GM12878 (cell line): ENCODE data around the gene ADH1C. TPM values are rescaled to one million over a fixed set of nuclear protein-coding genes. Genes with fewer than 3 reads are reported as not detected.

Experiments used
- ATAC-seq: fragments of 200-7000 bp; cut with Tn5 transposase; 3 replicates; pipeline ENCODE4 v1.9.1; 2020; ENCODE audit warnings: mild to moderate bottlenecking, moderate library complexity
- BruUV-seq: library from RNA; stranded (reverse); fragments of 400-500 nt; replicated peaks from 2 replicates; lab custom pipeline; 2021; lab: Mats Ljungman, UMichigan
- CTCF ChIA-PET: fragments of 300-600 bp; sonication (Branson Sonifier 250); formaldehyde crosslinking; extraction: SDS; loops from one replicate; lab custom pipeline; 2021; ENCODE audit warnings: inconsistent platforms; lab: Yijun Ruan, JAX
- POLR2A ChIA-PET: fragments of 350-600 bp; formaldehyde crosslinking; extraction: SDS; loops from one replicate; lab custom pipeline; 2021; ENCODE audit warnings: inconsistent platforms; lab: Charles Lee
- RAD21 ChIA-PET: fragments of 300-600 bp; sonication (Branson Sonifier 250); formaldehyde crosslinking; loops from one replicate; lab custom pipeline; 2023; ENCODE audit warnings: antibody characterized with exemption; ENCODE audit not compliant: unreplicated experiment; lab: Charles Lee
- SMC1A ChIA-PET: fragments of 300-600 bp; sonication (Branson Sonifier 250); formaldehyde crosslinking; loops from one replicate; lab custom pipeline; 2023; ENCODE audit not compliant: unreplicated experiment, uncharacterized antibody; lab: Charles Lee
- DNase-seq: peaks from one replicate; pipeline ENCODE4 v3.0.0-alpha.2; 2011; ENCODE audit warnings: low read depth, low spot score
- FAIRE-seq: peaks from 3 replicates; lab custom pipeline; 2011; peaks lifted over from hg19 to GRCh38; lab: Jason Lieb, UNC
- H2AFZ ChIP-seq: 2 replicates; pipeline ENCODE4 v1.6.0; 2011; ENCODE audit warnings: low read depth, low read length, control low read depth; ENCODE audit not compliant: control insufficient read depth
- H3K27ac ChIP-seq: 2 replicates; pipeline ENCODE4 v1.5.1; 2011; ENCODE audit warnings: control low read depth; ENCODE audit not compliant: control insufficient read depth, insufficient read depth
- H3K27me3 ChIP-seq, 2 experiments: replicated peaks in 1 of 2; 2 replicates each; pipeline versions ENCODE4 v1.6.0 to v1.6.1; 2011; ENCODE audit warnings: low read length in 1 of 2; ENCODE audit not compliant: control insufficient read depth in 2 of 2, insufficient read depth in 2 of 2
- H3K36me3 ChIP-seq, 2 experiments: 2 replicates each; pipeline ENCODE4 v1.5.1; 2011; ENCODE audit warnings: low read length in 1 of 2; ENCODE audit not compliant: control insufficient read depth in 2 of 2, insufficient read depth in 2 of 2
- H3K4me1 ChIP-seq: 2 replicates; pipeline ENCODE4 v1.6.1; 2011; ENCODE audit warnings: mild to moderate bottlenecking, low read length, moderate library complexity, mixed read lengths; ENCODE audit not compliant: control insufficient read depth, insufficient read depth
- H3K4me2 ChIP-seq: 2 replicates; pipeline ENCODE4 v1.6.0; 2011; ENCODE audit warnings: control low read depth; ENCODE audit not compliant: control insufficient read depth, insufficient read depth
- H3K4me3 ChIP-seq: fragments of 200-600 bp; sonication (generic); 2 replicates; pipeline ENCODE4 v1.5.1; 2016
- H3K79me2 ChIP-seq: 2 replicates; pipeline ENCODE4 v1.6.0; 2011; ENCODE audit warnings: low read length; ENCODE audit not compliant: control insufficient read depth, insufficient read depth
- H3K9ac ChIP-seq: 2 replicates; pipeline ENCODE4 v1.8.0; 2011; ENCODE audit warnings: low read length, control low read depth, mixed read lengths; ENCODE audit not compliant: control insufficient read depth, insufficient read depth
- H3K9me3 ChIP-seq: replicated peaks from 3 replicates; pipeline ENCODE4 v1.5.1; 2011; ENCODE audit warnings: mild to moderate bottlenecking, low read length; ENCODE audit not compliant: control insufficient read depth, insufficient read depth
- H4K20me1 ChIP-seq: 2 replicates; pipeline ENCODE4 v1.6.0; 2011; ENCODE audit not compliant: control insufficient read depth, insufficient read depth
- CHD1 ChIP-seq: IDR thresholded peaks from 2 replicates; pipeline ENCODE4 v1.6.1; 2012; ENCODE audit warnings: low read depth, low read length, improper control_type of control experiment
- EZH2 ChIP-seq: IDR thresholded peaks from 2 replicates; pipeline ENCODE4 v1.6.1; 2012; ENCODE audit warnings: low read depth, mild to moderate bottlenecking, control low read depth, inconsistent platforms, low read length, borderline replicate concordance; ENCODE audit not compliant: control insufficient read depth
- JUNB ChIP-seq: IDR thresholded peaks from 2 replicates; pipeline ENCODE4 v1.6.1; 2016; ENCODE audit warnings: antibody characterized with exemption, mild to moderate bottlenecking
- NFYA ChIP-seq: IDR thresholded peaks from 2 replicates; pipeline ENCODE4 v1.6.1; 2011; ENCODE audit warnings: low read depth, mild to moderate bottlenecking, low read length, improper control_type of control experiment, borderline replicate concordance
- NR2C1 ChIP-seq: fragments of 450-650 bp; IDR thresholded peaks from 2 replicates; pipeline ENCODE4 v1.6.1; 2017; ENCODE audit warnings: antibody characterized with exemption, mild to moderate bottlenecking, moderate library complexity
- RFX5 ChIP-seq: IDR thresholded peaks from 2 replicates; pipeline ENCODE4 v1.6.1; 2011; ENCODE audit warnings: low read depth, low read length, improper control_type of control experiment
- WGBS: methylation state at CpG from one replicate; pipeline ENCODE4 v1.1.6; 2016; ENCODE audit warnings: low lambda C conversion rate; ENCODE audit not compliant: insufficient replicate concordance, insufficient coverage; ENCODE audit errors: missing lambda C conversion rate; 5-methylcytosine and 5-hydroxymethylcytosine counted together
- in situ Hi-C: fragments of 300-500 bp; cut with MboI; formaldehyde crosslinking; loops from 9 replicates; pipeline ENCODE4 v1.14.3; 2018; ENCODE audit warnings: mixed read lengths
- intact Hi-C: fragments of 100-400 bp; cut with micrococcal nuclease; formaldehyde crosslinking; loops from one replicate; pipeline ENCODE4 v1.14.2; 2022; ENCODE audit not compliant: unreplicated experiment
- polyA plus RNA-seq, 11 experiments: library from polyadenylated mRNA; depleted of rRNA in 4 of 11; unstranded in 6 of 11; stranded (reverse) in 5 of 11; fragments of >200 nt; fragmentation: Nextera tagmentation in 4 of 11; fragmentation: Illumina TruSeq in 1 of 11; extraction: Ambion mirVana in 4 of 11; extraction: Trizol in 1 of 11; gene quantifications; 1 replicate in 1 of 11; 2 replicates in 10 of 11; pipeline versions ENCODE4 v1.2.1 to v1.2.3, GENCODE V29; 2011 to 2016; ENCODE audit warnings: inconsistent platforms in 2 of 11, missing spikeins in 2 of 11, low read depth in 1 of 11
- total RNA-seq, 4 experiments: library from RNA; depleted of rRNA in 3 of 4; stranded (reverse); fragments of >200 nt in 3 of 4; fragmentation: Illumina TruSeq in 1 of 4; extraction: Trizol in 1 of 4; gene quantifications; 2 replicates each; pipeline versions ENCODE4 v1.2.1 to v1.2.3, GENCODE V29; 2013 to 2021
- TF ChIP-seq, protein P1 (sequence below): IDR thresholded peaks from 2 replicates; pipeline ENCODE4 v1.6.1; 2011; ENCODE audit warnings: low read depth, low read length, improper control_type of control experiment, borderline replicate concordance

ADH1C gene
- total and polyA plus RNA-seq, 10 of the 15 experiments (the other 5 are each of a cell fraction or from before 2014, with no cell fraction given), result 0.04 to 1.1 (median 0.10) TPM; not detected in 3

DNA sequence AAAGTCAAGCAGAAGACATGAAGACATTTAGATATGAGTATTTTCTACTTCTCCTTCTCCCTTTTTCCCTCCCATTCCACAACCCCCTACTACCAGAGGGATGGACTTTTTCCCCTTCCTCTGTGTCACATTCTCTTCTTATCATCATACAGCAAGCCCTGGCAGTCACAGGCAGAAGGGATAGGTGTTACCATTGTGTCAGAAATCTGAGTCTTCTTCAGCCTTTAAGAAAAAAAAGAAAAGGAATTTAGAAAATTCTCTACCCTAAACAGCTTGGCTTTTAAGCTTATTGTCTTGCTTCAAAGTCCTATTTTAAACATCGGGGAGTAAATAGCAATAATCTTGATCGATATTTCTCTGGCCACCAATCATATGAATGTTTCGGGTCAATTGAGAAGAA is 30.9 kb upstream of the ADH1C start:
- ChIA-PET RAD21 (interaction anchor here (0.7 kb wide), 1 partner anchor 8 kb away, joined by 3 read pairs; no protein-coding TSS in a partner anchor), SMC1A (interaction anchor here (0.7 to 1.2 kb wide), 2 partner anchors 14 to 154 kb away, joined by 3 read pairs; no protein-coding TSS in a partner anchor), POLR2A (interaction anchor here (1.2 kb wide), 1 partner anchor 15 kb away, joined by 4 read pairs; no protein-coding TSS in a partner anchor), CTCF (interaction anchor here (1.6 kb wide), 1 partner anchor 21 kb away, joined by 7 read pairs; no protein-coding TSS in a partner anchor)
- H3K36me3 ChIP-seq, result no peaks in the 10 kb centered on the region
- DNase-seq (no peak), ATAC-seq (no peak), FAIRE-seq (no peak)
- H3K9me3 ChIP-seq, result no peaks in the 10 kb centered on the region
- no peak overlapping the region for H3K4me3 ChIP-seq
- intact Hi-C loops, result no loop called here
- H3K79me2 ChIP-seq, result no peaks in the 10 kb centered on the region
- no peak overlapping the region for H3K9ac ChIP-seq
- in situ Hi-C loops, result no loop called here
- H3K4me2 ChIP-seq, result no peak overlapping the region
- no peak overlapping the region for H3K27ac ChIP-seq
- WGBS, result 66% methylated on average over 3 of the region's 3 CpGs
- no peaks in the 10 kb centered on the region for H4K20me1 ChIP-seq
- no peak for TF ChIP-seq JUNB
- no peak for TF ChIP-seq CHD1
- no peak for TF ChIP-seq EZH2
- TF ChIP-seq NFYA, result no peak
- TF ChIP-seq RFX5, result no peak
- no peak for TF ChIP-seq NR2C1
- TF ChIP-seq, protein P1, sequence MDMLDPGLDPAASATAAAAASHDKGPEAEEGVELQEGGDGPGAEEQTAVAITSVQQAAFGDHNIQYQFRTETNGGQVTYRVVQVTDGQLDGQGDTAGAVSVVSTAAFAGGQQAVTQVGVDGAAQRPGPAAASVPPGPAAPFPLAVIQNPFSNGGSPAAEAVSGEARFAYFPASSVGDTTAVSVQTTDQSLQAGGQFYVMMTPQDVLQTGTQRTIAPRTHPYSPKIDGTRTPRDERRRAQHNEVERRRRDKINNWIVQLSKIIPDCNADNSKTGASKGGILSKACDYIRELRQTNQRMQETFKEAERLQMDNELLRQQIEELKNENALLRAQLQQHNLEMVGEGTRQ, result no peak
- no peaks in the 10 kb centered on the region for H3K27me3 ChIP-seq
- no TSS peak for BruUV-seq
- H3K4me1 ChIP-seq, result no peaks in the 10 kb centered on the region
- H2AFZ ChIP-seq, result no peak overlapping the region
